ENCODE measurements around the gene DOCK9. TPM values are rescaled to one million over a fixed set of nuclear protein-coding genes. Genes with fewer than 3 reads are reported as not detected.

The DOCK9 gene
- total and polyA plus RNA-seq, 9 of the 15 experiments (the other 6 are each of a cell fraction or from before 2014, with no cell fraction given): 3.5 to 25.3 (median 16.7) TPM

DNA sequence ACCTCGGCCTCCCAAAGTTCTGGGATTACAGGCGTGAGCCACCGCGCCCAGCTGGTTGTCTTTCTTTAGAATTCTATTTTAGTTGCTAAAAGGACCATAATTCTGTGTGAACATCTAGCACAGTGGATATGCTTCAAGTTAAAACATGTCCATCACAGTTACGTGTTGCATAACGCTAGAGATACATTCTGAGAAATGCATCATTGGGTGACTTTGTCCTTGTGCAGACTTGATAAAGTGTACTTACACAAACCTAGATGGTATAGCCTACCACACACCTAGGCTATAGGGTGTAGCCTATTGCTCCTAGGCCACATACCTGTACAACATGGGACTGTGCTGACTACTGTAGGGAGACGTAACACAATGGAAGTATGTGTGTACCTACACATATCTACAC, 35.4 kb downstream of the DOCK9 start (continued):
- no peak for TF ChIP-seq BRF2 (IDR thresholded peaks at IDR 0.05; ENCODE audit: borderline replicate concordance, insufficient read depth, insufficient read length)

DNA sequence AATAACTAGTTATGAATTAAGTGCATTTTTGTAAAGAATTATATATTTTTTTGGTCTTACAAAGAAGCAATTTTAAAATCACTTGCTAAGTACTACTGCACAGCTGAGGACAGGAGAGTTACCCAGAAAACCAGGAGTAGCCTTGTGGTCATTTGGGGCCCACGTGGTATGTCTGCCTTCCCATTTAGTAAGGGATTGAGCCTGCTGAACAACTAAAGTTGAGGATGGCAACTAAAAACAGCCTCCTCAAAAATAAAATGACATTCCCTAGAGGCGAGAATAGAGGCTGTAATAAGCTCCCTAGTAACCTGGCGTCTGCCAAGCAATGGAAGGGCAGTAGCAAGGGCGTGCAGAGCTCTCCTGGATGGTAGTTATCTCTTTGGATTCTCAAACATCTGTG, 36.3 kb downstream of the DOCK9 start:
- intact Hi-C loops (cut with micrococcal nuclease): no loop called here
- ATAC-seq: no peak
- Histone ChIP-seq H2AFZ (ENCODE audit: low read depth, low read length) (no peak overlapping the region), H3K27me3 (ENCODE audit: control insufficient read depth in 2 of 2, insufficient read depth in 2 of 2, low read length in 2 of 2) (no peaks in the 10 kb centered on the region), H3K36me3 (ENCODE audit: control insufficient read depth, insufficient read depth, low read length) (no peaks in the 10 kb centered on the region), H3K9me3 (replicated peaks; ENCODE audit: control insufficient read depth, insufficient read depth, low read depth, low read length) (no peaks in the 10 kb centered on the region), H3K4me3 (no peak overlapping the region), H3K79me2 (ENCODE audit: control insufficient read depth, insufficient read depth, low read length) (no peaks in the 10 kb centered on the region), H3K4me1 (replicated peaks in 1 of 2; ENCODE audit: control insufficient read depth in 2 of 2, insufficient read depth in 2 of 2, low read length in 2 of 2) (peaks cover 0 to 11% of the 10 kb centered on the region in 2 experiments; a peak in 2 of 5 replicates), H3K4me2 (ENCODE audit: insufficient read depth, low read length) (no peak overlapping the region), H3K9me1 (ENCODE audit: control insufficient read depth, insufficient read depth, low read length) (no peaks in the 10 kb centered on the region), H3K27ac (ENCODE audit: extremely low read depth, low read depth, low read length) (no peak overlapping the region), H3K9ac (ENCODE audit: insufficient read depth in 1 of 2, low read depth in 2 of 2, low read length in 2 of 2) (no peak overlapping the region), H4K20me1 (replicated peaks; ENCODE audit: control insufficient read depth, insufficient read depth, low read length) (no peaks in the 10 kb centered on the region)
- no peak for FAIRE-seq
- in situ Hi-C loops (cut with MboI): no loop called here
- 57% methylated on average over 4 of the region's 4 CpGs for WGBS (ENCODE audit: insufficient coverage, low coverage, missing lambda C conversion rate)
- no TSS peak for BruUV-seq (replicated peaks)
- ChIA-PET POLR2A (no interaction called here), CTCF (ENCODE audit: low intra/inter-chr PET ratio) (no interaction called here)
- DNase-seq (ENCODE audit: extremely low read depth in 1 of 4, low spot score in 3 of 4): no peak
- TF ChIP-seq ELF4 (CRISPR knock-in tag; IDR thresholded peaks at IDR 0.05) (no peak), ZNF584 (CRISPR knock-in tag; IDR thresholded peaks at IDR 0.05; ENCODE audit: low read depth) (no peak), RBM22 (IDR thresholded peaks at IDR 0.05; ENCODE audit: low read depth, low read length, poor library complexity, severe bottlenecking) (no peak), ZC3H4 (CRISPR knock-in tag; IDR thresholded peaks at IDR 0.05; ENCODE audit: borderline replicate concordance) (no peak), HNRNPLL (IDR thresholded peaks at IDR 0.05; ENCODE audit: low read depth, low read length, poor library complexity, severe bottlenecking) (no peak), ZNF311 (CRISPR knock-in tag; IDR thresholded peaks at IDR 0.05) (no peak)
- TF ChIP-seq, protein P1, sequence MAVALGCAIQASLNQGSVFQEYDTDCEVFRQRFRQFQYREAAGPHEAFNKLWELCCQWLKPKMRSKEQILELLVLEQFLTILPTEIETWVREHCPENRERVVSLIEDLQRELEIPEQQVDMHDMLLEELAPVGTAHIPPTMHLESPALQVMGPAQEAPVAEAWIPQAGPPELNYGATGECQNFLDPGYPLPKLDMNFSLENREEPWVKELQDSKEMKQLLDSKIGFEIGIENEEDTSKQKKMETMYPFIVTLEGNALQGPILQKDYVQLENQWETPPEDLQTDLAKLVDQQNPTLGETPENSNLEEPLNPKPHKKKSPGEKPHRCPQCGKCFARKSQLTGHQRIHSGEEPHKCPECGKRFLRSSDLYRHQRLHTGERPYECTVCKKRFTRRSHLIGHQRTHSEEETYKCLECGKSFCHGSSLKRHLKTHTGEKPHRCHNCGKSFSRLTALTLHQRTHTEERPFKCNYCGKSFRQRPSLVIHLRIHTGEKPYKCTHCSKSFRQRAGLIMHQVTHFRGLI (CRISPR knock-in tag; IDR thresholded peaks at IDR 0.05): no peak
- TF ChIP-seq, protein P2, sequence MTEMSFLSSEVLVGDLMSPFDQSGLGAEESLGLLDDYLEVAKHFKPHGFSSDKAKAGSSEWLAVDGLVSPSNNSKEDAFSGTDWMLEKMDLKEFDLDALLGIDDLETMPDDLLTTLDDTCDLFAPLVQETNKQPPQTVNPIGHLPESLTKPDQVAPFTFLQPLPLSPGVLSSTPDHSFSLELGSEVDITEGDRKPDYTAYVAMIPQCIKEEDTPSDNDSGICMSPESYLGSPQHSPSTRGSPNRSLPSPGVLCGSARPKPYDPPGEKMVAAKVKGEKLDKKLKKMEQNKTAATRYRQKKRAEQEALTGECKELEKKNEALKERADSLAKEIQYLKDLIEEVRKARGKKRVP (CRISPR knock-in tag; IDR thresholded peaks at IDR 0.05): no peak

All from K562 (cell line).